ENCODE data around the gene CYP27C1.

The CYP27C1 gene

GRCh38 chr2:127134833-127135830 lies 85.0 kb downstream of the CYP27C1 start:
- H3K27ac ChIP-seq (ENCODE audit: low read depth, low read length) = no peak overlapping the region
- no peaks in the 10 kb centered on the region for H3K27me3 ChIP-seq (ENCODE audit: insufficient read depth, low read length)
- WGBS = 86% methylated on average over 14 of the region's 15 CpGs
- H3K36me3 ChIP-seq (ENCODE audit: insufficient read depth, low read length) = no peaks in the 10 kb centered on the region
- H3K9me3 ChIP-seq (ENCODE audit: insufficient read depth, low read depth, low read length) = peaks cover 3% of the 10 kb centered on the region; the same call in 1 of the 2 replicates
- H3K9ac ChIP-seq (ENCODE audit: low read depth, low read length) = no peak overlapping the region
- no peak overlapping the region for H3K4me3 ChIP-seq (ENCODE audit: low read length)
- no peaks in the 10 kb centered on the region for H3K4me1 ChIP-seq (ENCODE audit: insufficient read depth, low read length)

- no peak overlapping the region for H3K4me3 ChIP-seq (ENCODE audit: low read length)
- no peak overlapping the region for H3K27ac ChIP-seq (ENCODE audit: low read depth, low read length)
- no peak overlapping the region for H3K9ac ChIP-seq (ENCODE audit: low read depth, low read length)
- no peaks in the 10 kb centered on the region for H3K4me1 ChIP-seq (ENCODE audit: insufficient read depth, low read length)
- no peaks in the 10 kb centered on the region for H3K27me3 ChIP-seq (ENCODE audit: insufficient read depth, low read length)
- H3K9me3 ChIP-seq (ENCODE audit: insufficient read depth, low read depth, low read length) = peaks cover 2% of the 10 kb centered on the region; the same call in 1 of the 2 replicates
- 97% methylated on average over 4 of the region's 4 CpGs for WGBS
- no peaks in the 10 kb centered on the region for H3K36me3 ChIP-seq (ENCODE audit: insufficient read depth, low read length)
Measured at GRCh38 chr2:127134235-127134634, 85.9 kb downstream of the CYP27C1 start.
